ENCODE results near the gene STOM.

Gene STOM

GRCh38 chr9:121386442-121387175 lies 16.6 kb upstream of the STOM start:
- Histone ChIP-seq H3K27ac (ENCODE audit: poor library complexity, severe bottlenecking) (no peak overlapping the region), H3K9me3 (ENCODE audit: severe bottlenecking) (no peaks in the 10 kb centered on the region), H3K4me3 (ENCODE audit: severe bottlenecking) (no peak overlapping the region), H3K27me3 (ENCODE audit: insufficient read depth, poor library complexity, severe bottlenecking) (no peaks in the 10 kb centered on the region), H3K36me3 (ENCODE audit: low read depth) (no peaks in the 10 kb centered on the region), H3K4me1 (ENCODE audit: insufficient read depth, poor library complexity, severe bottlenecking) (peaks cover 4% of the 10 kb centered on the region)
- TF ChIP-seq, protein P1, sequence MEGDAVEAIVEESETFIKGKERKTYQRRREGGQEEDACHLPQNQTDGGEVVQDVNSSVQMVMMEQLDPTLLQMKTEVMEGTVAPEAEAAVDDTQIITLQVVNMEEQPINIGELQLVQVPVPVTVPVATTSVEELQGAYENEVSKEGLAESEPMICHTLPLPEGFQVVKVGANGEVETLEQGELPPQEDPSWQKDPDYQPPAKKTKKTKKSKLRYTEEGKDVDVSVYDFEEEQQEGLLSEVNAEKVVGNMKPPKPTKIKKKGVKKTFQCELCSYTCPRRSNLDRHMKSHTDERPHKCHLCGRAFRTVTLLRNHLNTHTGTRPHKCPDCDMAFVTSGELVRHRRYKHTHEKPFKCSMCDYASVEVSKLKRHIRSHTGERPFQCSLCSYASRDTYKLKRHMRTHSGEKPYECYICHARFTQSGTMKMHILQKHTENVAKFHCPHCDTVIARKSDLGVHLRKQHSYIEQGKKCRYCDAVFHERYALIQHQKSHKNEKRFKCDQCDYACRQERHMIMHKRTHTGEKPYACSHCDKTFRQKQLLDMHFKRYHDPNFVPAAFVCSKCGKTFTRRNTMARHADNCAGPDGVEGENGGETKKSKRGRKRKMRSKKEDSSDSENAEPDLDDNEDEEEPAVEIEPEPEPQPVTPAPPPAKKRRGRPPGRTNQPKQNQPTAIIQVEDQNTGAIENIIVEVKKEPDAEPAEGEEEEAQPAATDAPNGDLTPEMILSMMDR (IDR thresholded peaks at IDR 0.05; ENCODE audit: poor library complexity, severe bottlenecking), result no peak
- no peak for DNase-seq (ENCODE audit: low spot score)
- no peak for ATAC-seq (ENCODE audit: low read depth)

- ATAC-seq (ENCODE audit: low read depth), result no peak
- TF ChIP-seq, protein P1 (IDR thresholded peaks at IDR 0.05; ENCODE audit: poor library complexity, severe bottlenecking), result no peak
Observed at GRCh38 chr9:121383715-121384114, 13.7 kb upstream of the STOM start.

GRCh38 chr9:121380846-121381245 lies 10.8 kb upstream of the STOM start:
- Histone ChIP-seq H3K36me3 (ENCODE audit: low read depth) (no peaks in the 10 kb centered on the region), H3K4me1 (ENCODE audit: insufficient read depth, poor library complexity, severe bottlenecking) (peaks cover 6% of the 10 kb centered on the region), H3K27me3 (ENCODE audit: insufficient read depth, poor library complexity, severe bottlenecking) (no peaks in the 10 kb centered on the region), H3K9me3 (ENCODE audit: severe bottlenecking) (no peaks in the 10 kb centered on the region), H3K4me3 (ENCODE audit: severe bottlenecking) (no peak overlapping the region), H3K27ac (ENCODE audit: poor library complexity, severe bottlenecking) (no peak overlapping the region)
- ATAC-seq (ENCODE audit: low read depth) (no peak), DNase-seq (ENCODE audit: low spot score) (no peak)
- TF ChIP-seq, protein P1 (IDR thresholded peaks at IDR 0.05; ENCODE audit: poor library complexity, severe bottlenecking), result no peak

More at GRCh38 chr9:121383715-121384114, 13.7 kb upstream of the STOM start:
- H3K27ac ChIP-seq (ENCODE audit: poor library complexity, severe bottlenecking), result no peak overlapping the region
- no peaks in the 10 kb centered on the region for H3K9me3 ChIP-seq (ENCODE audit: severe bottlenecking)
- H3K36me3 ChIP-seq (ENCODE audit: low read depth), result no peaks in the 10 kb centered on the region
- no peak overlapping the region for H3K4me3 ChIP-seq (ENCODE audit: severe bottlenecking)
- DNase-seq (ENCODE audit: low spot score), result no peak
- H3K4me1 ChIP-seq (ENCODE audit: insufficient read depth, poor library complexity, severe bottlenecking), result peaks cover 4% of the 10 kb centered on the region
- no peaks in the 10 kb centered on the region for H3K27me3 ChIP-seq (ENCODE audit: insufficient read depth, poor library complexity, severe bottlenecking)

DNA sequence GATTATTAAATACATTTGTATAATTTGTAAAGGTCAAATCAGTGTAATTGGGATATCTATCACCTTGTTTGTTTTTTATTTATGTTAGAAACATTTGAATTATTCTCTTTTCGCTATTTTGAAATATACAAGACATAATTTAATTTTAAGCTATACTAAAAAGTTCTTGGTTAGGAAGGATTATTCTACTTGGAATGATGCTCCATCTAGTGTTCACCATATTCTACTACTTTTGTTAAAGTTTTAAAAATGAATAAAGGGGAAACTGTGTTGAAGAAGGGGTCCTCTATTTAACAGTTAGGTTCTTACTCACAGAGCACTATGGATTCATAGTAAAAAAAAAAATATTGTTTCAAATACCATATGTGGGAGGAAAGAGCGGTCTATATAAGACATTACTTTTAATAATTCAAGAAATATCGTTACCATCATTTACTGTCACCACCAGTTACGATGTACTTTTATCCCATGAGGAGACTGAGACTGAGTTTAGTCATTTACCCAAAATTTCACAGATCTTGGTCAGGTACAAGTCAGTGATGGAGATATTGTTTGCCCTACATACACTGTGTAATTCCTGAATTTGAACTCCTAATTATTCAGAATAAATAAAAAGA lies 6.3 kb upstream of the STOM start:
- no peaks in the 10 kb centered on the region for H3K27me3 ChIP-seq (ENCODE audit: insufficient read depth, poor library complexity, severe bottlenecking)
- ATAC-seq (ENCODE audit: low read depth) (no peak), DNase-seq (ENCODE audit: low spot score) (no peak)
- TF ChIP-seq, protein P1 (IDR thresholded peaks at IDR 0.05; ENCODE audit: poor library complexity, severe bottlenecking), result peak; percentile 73
- peak overlapping the region; percentile 95 for H3K27ac ChIP-seq (ENCODE audit: poor library complexity, severe bottlenecking)
- H3K9me3 ChIP-seq (ENCODE audit: severe bottlenecking), result no peaks in the 10 kb centered on the region
- no peak overlapping the region for H3K4me3 ChIP-seq (ENCODE audit: severe bottlenecking)
- no peaks in the 10 kb centered on the region for H3K36me3 ChIP-seq (ENCODE audit: low read depth)
- peaks cover 48% of the 10 kb centered on the region for H3K4me1 ChIP-seq (ENCODE audit: insufficient read depth, poor library complexity, severe bottlenecking)
